BE2C (cell line): ENCODE measurements around the gene GCFC2.

ENCODE experiments used
- DNase-seq: peaks from one replicate; pipeline ENCODE4 v3.0.0-alpha.2; 2020
- H3K27me3 ChIP-seq: fragments of 250-450 bp; sonication (Bioruptor Pico); 2 replicates; pipeline ENCODE4 v1.5.1; 2020; ENCODE audit warnings: mild to moderate bottlenecking
- H3K36me3 ChIP-seq: fragments of 250-450 bp; sonication (Bioruptor Pico); 2 replicates; pipeline ENCODE4 v1.5.1; 2020; ENCODE audit warnings: mild to moderate bottlenecking
- H3K4me1 ChIP-seq: fragments of 250-450 bp; sonication (Bioruptor Pico); 2 replicates; pipeline ENCODE4 v1.5.1; 2020
- H3K4me3 ChIP-seq: 2 replicates; pipeline ENCODE4 v1.5.1; 2011; ENCODE audit warnings: low read depth, low read length
- H3K9me3 ChIP-seq: fragments of 250-450 bp; sonication (Bioruptor Pico); 2 replicates; pipeline ENCODE4 v1.5.1; 2020
- TF ChIP-seq, protein P1 (sequence below): IDR thresholded peaks from 2 replicates; pipeline ENCODE4 v1.5.1; 2012; ENCODE audit warnings: mild to moderate bottlenecking, low read depth, low read length

The GCFC2 gene

DNA sequence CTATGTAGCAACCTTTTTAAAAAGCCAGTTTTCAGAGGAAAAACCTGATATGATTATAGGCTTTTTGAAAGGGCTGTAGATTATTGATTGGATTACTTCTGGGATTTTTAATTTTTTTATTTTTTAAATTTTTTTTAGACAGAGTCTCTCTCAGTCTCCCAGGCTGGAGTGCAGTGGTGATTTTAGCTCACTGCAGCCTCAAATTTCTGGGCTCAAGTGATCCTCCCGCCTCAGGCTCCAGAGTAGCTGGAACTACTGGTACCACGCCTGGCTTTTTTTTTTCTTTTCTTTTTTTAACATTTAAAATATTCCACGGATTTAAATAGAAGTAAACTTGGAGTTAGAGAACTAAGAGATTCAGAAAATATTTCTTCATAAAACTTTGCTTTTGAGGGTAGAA is 62.9 kb downstream of the GCFC2 start:
- Histone ChIP-seq H3K36me3 (peaks cover 3% of the 10 kb centered on the region; the same call in 1 of the 2 replicates), H3K4me3 (peak overlapping the region; percentile 65), H3K27me3 (no peaks in the 10 kb centered on the region), H3K4me1 (no peaks in the 10 kb centered on the region), H3K9me3 (no peaks in the 10 kb centered on the region)
- DNase-seq: no peak
- TF ChIP-seq, protein P1, sequence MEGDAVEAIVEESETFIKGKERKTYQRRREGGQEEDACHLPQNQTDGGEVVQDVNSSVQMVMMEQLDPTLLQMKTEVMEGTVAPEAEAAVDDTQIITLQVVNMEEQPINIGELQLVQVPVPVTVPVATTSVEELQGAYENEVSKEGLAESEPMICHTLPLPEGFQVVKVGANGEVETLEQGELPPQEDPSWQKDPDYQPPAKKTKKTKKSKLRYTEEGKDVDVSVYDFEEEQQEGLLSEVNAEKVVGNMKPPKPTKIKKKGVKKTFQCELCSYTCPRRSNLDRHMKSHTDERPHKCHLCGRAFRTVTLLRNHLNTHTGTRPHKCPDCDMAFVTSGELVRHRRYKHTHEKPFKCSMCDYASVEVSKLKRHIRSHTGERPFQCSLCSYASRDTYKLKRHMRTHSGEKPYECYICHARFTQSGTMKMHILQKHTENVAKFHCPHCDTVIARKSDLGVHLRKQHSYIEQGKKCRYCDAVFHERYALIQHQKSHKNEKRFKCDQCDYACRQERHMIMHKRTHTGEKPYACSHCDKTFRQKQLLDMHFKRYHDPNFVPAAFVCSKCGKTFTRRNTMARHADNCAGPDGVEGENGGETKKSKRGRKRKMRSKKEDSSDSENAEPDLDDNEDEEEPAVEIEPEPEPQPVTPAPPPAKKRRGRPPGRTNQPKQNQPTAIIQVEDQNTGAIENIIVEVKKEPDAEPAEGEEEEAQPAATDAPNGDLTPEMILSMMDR: no peak

DNA sequence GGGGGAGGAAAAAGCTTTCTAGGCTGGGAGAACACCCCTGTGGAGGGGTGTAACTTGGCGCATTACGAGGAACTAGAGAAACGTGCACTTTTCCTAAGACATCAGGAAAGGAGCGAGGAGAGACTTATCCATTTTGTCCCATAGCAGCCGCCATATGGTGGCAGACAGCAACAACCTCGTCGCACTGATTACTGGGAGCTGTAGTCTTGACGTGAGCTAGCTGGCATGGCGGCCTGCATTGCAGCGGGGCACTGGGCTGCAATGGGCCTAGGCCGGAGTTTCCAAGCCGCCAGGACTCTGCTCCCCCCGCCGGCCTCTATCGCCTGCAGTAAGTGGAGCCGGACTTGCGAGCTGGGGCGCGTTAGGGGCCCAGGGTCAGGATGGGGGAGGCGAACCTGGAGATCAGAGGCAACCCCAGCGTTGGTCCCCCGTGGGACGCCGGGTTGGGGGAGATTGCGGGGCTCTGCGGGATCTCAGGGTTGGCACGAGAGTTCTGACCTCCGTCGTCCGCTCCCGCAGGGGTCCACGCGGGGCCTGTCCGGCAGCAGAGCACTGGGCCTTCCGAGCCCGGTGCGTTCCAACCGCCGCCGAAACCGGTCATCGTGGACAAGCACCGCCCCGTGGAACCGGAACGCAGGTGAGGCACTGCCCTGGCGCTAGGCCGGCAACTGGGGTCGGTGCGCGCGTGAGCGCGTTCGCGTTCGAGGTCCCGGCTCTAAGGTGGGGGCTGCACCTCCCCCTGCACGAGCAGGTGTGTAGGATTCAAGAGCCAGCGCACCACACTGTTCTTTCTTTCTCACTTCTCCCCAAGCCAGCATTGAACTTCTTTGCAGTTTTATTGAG is 63.9 kb downstream of the GCFC2 start, which contains the start of gene MRPL19:
TSS of gene MRPL19 (plus strand) at position 201 of the 843 bp plus-strand sequence. CDS start at position 226, 25 bp downstream.
- TF ChIP-seq, protein P1: no peak
- no peaks in the 10 kb centered on the region for H3K9me3 ChIP-seq
- peaks cover 3% of the 10 kb centered on the region; the same call in 1 of the 2 replicates for H3K36me3 ChIP-seq
- peak; percentile 73 for DNase-seq
- H3K27me3 ChIP-seq: no peaks in the 10 kb centered on the region
- H3K4me1 ChIP-seq: no peaks in the 10 kb centered on the region
- H3K4me3 ChIP-seq: peak within 1 kb of the TSS; percentile 65

DNA sequence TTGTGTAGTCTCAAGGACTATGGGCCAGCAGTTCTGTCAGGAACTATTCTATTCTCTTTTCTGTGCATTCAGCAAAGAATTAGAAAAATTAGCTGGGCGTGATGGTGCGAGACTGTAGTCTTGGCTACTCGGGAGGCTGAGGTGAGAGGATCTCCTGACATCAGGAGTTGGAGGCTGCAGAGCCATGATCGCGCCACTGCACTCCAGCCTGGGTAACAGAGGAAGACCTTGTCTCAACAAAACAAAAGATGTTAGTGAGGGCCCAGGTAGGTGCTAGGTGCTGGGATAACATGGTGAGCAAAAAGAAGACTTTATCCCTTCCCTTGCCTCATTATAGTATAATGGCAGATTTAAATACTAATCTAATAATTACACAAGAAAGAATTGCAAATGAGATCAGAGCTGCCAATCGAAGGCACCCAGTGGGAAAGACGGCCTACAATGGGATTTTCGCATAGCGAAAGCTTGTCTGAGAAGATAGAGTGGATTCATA is 64.6 kb downstream of the GCFC2 start:
- H3K27me3 ChIP-seq: no peaks in the 10 kb centered on the region
- peak overlapping the region; percentile 65 for H3K4me3 ChIP-seq
- H3K36me3 ChIP-seq: peaks cover 3% of the 10 kb centered on the region; the same call in 1 of the 2 replicates
- H3K9me3 ChIP-seq: no peaks in the 10 kb centered on the region
- no peaks in the 10 kb centered on the region for H3K4me1 ChIP-seq
- DNase-seq: no peak
- TF ChIP-seq, protein P1: no peak

DNA sequence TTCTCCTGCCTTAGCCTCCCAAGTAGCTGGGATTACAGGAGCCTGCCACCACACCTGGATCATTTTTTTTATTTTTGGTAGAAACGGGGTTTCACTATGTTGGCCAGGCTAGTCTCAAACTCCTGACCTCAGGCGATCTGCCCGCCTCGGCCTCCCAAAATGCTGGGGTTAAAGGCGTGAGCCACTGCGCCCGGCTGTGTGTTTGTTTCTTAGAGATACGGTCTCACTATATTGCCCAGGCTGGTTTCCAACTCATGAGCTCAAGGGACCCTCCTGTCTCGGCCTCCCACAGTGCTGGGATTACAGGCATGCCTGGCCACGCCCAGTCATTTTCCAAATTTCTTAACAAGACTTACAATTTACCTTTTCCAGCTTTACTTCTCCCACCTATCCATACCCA is 65.1 kb downstream of the GCFC2 start:
- Histone ChIP-seq H3K27me3 (no peaks in the 10 kb centered on the region), H3K36me3 (peaks cover 3% of the 10 kb centered on the region; the same call in 1 of the 2 replicates), H3K4me3 (no peak overlapping the region), H3K4me1 (peaks cover 4% of the 10 kb centered on the region), H3K9me3 (no peaks in the 10 kb centered on the region)
- no peak for DNase-seq
- TF ChIP-seq, protein P1: no peak

DNA sequence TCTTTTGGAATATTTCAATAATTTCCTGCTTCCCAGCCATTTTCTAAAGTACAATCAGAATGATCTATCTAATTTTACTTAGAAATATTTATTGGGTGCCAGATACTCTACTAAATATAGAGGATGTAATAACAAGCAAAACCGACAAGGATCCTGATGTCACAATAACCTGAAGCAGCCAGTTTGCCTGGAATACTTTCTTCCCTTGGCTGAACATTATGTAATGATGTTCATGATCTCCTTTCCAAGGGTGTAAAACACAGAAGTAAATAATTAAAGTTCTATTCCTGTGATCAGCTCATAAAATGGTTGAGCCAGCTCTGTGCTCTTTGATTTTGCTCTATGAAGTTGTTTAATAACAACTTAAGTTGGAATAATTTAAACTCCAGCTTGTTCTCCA is 66.7 kb downstream of the GCFC2 start:
- H3K4me3 ChIP-seq: no peak overlapping the region
- no peaks in the 10 kb centered on the region for H3K27me3 ChIP-seq
- no peak for DNase-seq
- peaks cover 3% of the 10 kb centered on the region; the same call in 1 of the 2 replicates for H3K36me3 ChIP-seq
- H3K4me1 ChIP-seq: peaks cover 5% of the 10 kb centered on the region
- H3K9me3 ChIP-seq: no peaks in the 10 kb centered on the region
- TF ChIP-seq, protein P1: no peak

DNA sequence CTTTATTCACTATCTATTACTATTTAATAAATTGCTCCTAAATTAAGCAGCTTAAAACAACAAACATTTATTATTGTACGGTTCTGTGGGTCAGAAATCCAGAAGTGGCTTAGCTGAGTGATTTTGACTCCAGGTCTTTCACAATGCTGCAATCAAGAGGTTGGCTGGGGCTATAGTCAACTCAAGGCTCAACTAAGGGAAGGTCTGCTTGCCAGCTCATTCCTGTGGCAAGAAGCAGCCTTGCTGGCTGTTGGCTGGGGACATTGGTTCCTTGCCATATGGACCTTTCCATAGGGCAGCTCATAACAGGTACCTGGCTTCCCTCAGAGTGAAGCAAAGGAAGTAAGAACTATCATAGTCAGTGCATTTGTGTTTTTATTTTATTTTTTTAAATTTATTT is 69.1 kb downstream of the GCFC2 start:
- H3K27me3 ChIP-seq: no peaks in the 10 kb centered on the region
- no peak overlapping the region for H3K4me3 ChIP-seq
- H3K4me1 ChIP-seq: peaks cover 5% of the 10 kb centered on the region
- no peaks in the 10 kb centered on the region for H3K9me3 ChIP-seq
- TF ChIP-seq, protein P1: no peak
- H3K36me3 ChIP-seq: no peaks in the 10 kb centered on the region
- no peak for DNase-seq
